Measurements from ENCODE around the gene GPR17. TPM values are rescaled to one million over a fixed set of nuclear protein-coding genes. Genes with fewer than 3 reads are reported as not detected.

Gene GPR17
- total RNA-seq, 1 donor from 2014 or later, result not detected

GRCh38 chr2:127619877-127620705 is 25.9 kb upstream of the GPR17 start:
- H3K4me3 Mint-ChIP-seq, result no peak overlapping the region
- no peak overlapping the region for H3K27ac Mint-ChIP-seq
- Histone ChIP-seq H3K79me2 (ENCODE audit: low read depth) (no peaks in the 10 kb centered on the region), H3K27me3 (no peaks in the 10 kb centered on the region), H4K20me1 (ENCODE audit: low read depth) (no peaks in the 10 kb centered on the region), H2AFZ (replicated peaks) (no peak overlapping the region), H3K4me3 (no peak overlapping the region), H3K4me1 (peaks cover 8% of the 10 kb centered on the region), H3K36me3 (no peaks in the 10 kb centered on the region), H3K4me2 (no peak overlapping the region), H3F3A (ENCODE audit: low read depth) (no peaks in the 10 kb centered on the region), H3K9ac (no peak overlapping the region), H3K9me3 (ENCODE audit: low read depth) (no peaks in the 10 kb centered on the region), H3K27ac (no peak overlapping the region)
- H3K9me3 Mint-ChIP-seq, result peaks cover 4% of the 10 kb centered on the region
- peaks cover 8% of the 10 kb centered on the region for H3K27me3 Mint-ChIP-seq (ENCODE audit: insufficient read depth, low read depth)
- TF ChIP-seq EZH2phosphoT487 (IDR thresholded peaks at IDR 0.05), result no peak
- TF ChIP-seq CTCF (IDR thresholded peaks at IDR 0.05), result no peak
- no peak for TF ChIP-seq EZH2 (IDR thresholded peaks at IDR 0.05)
- DNase-seq (ENCODE audit: low spot score), result no peak
- no peaks in the 10 kb centered on the region for H3K36me3 Mint-ChIP-seq
- H3K4me1 Mint-ChIP-seq, result no peaks in the 10 kb centered on the region

- H3K4me3 Mint-ChIP-seq, result no peak overlapping the region
- Histone ChIP-seq H3K9me3 (ENCODE audit: low read depth) (no peaks in the 10 kb centered on the region), H3K4me3 (no peak overlapping the region), H3K9ac (no peak overlapping the region), H3K36me3 (no peaks in the 10 kb centered on the region), H3K4me2 (no peak overlapping the region), H3K27ac (no peak overlapping the region), H3F3A (ENCODE audit: low read depth) (no peaks in the 10 kb centered on the region), H2AFZ (replicated peaks) (no peak overlapping the region), H3K4me1 (peaks cover 5% of the 10 kb centered on the region), H3K27me3 (no peaks in the 10 kb centered on the region), H3K79me2 (ENCODE audit: low read depth) (no peaks in the 10 kb centered on the region), H4K20me1 (ENCODE audit: low read depth) (no peaks in the 10 kb centered on the region)
- H3K27me3 Mint-ChIP-seq (ENCODE audit: insufficient read depth, low read depth), result peaks cover 7% of the 10 kb centered on the region
- H3K36me3 Mint-ChIP-seq, result no peaks in the 10 kb centered on the region
- TF ChIP-seq EZH2phosphoT487 (IDR thresholded peaks at IDR 0.05), result no peak
- TF ChIP-seq CTCF (IDR thresholded peaks at IDR 0.05), result no peak
- peaks cover 4% of the 10 kb centered on the region for H3K9me3 Mint-ChIP-seq
- no peak for DNase-seq (ENCODE audit: low spot score)
- H3K4me1 Mint-ChIP-seq, result peaks cover under 1% of the 10 kb centered on the region
- no peak overlapping the region for H3K27ac Mint-ChIP-seq
These were observed 25.1 kb upstream of the GPR17 start for GRCh38 chr2:127620866-127621265.

GRCh38 chr2:127621981-127622431 is 23.9 kb upstream of the GPR17 start:
- peaks cover 6% of the 10 kb centered on the region for H3K27me3 Mint-ChIP-seq (ENCODE audit: insufficient read depth, low read depth)
- no peak overlapping the region for H3K4me2 ChIP-seq
- no peaks in the 10 kb centered on the region for H3K27me3 ChIP-seq
- no peak overlapping the region for H2AFZ ChIP-seq (replicated peaks)
- no peak overlapping the region for H3K4me3 ChIP-seq
- H4K20me1 ChIP-seq (ENCODE audit: low read depth), result no peaks in the 10 kb centered on the region
- no peak for DNase-seq (ENCODE audit: low spot score)
- no peak overlapping the region for H3K27ac ChIP-seq
- H3K4me3 Mint-ChIP-seq, result no peak overlapping the region
- H3K9me3 Mint-ChIP-seq, result peaks cover 3% of the 10 kb centered on the region
- no peak overlapping the region for H3K9ac ChIP-seq
- no peaks in the 10 kb centered on the region for H3K4me1 ChIP-seq
- H3K4me1 Mint-ChIP-seq, result peaks cover 2% of the 10 kb centered on the region
- H3K36me3 Mint-ChIP-seq, result no peaks in the 10 kb centered on the region
- H3K27ac Mint-ChIP-seq, result no peak overlapping the region
- H3K79me2 ChIP-seq (ENCODE audit: low read depth), result no peaks in the 10 kb centered on the region
- H3K36me3 ChIP-seq, result no peaks in the 10 kb centered on the region
- TF ChIP-seq EZH2phosphoT487 (IDR thresholded peaks at IDR 0.05) (no peak), CTCF (IDR thresholded peaks at IDR 0.05) (no peak), EZH2 (IDR thresholded peaks at IDR 0.05) (no peak)
- H3K9me3 ChIP-seq (ENCODE audit: low read depth), result no peaks in the 10 kb centered on the region
- no peaks in the 10 kb centered on the region for H3F3A ChIP-seq (ENCODE audit: low read depth)
